NT2/D1 (cell line): ENCODE data around the gene NPDC1.
"Not testable (repeated sequence)": the region's sequence is repeated elsewhere in the genome, so short reads cannot be mapped to it uniquely, and the experiment has no call there.

ENCODE experiments used
- DNase-seq: peaks from one replicate; pipeline ENCODE4 v3.0.0-alpha.2; 2011; ENCODE audit warnings: low read depth, low spot score
- H3K27me3 ChIP-seq: 2 replicates; pipeline ENCODE4 v1.6.0; 2011; ENCODE audit warnings: mild to moderate bottlenecking; ENCODE audit not compliant: insufficient read length, insufficient read depth
- H3K36me3 ChIP-seq: 2 replicates; pipeline ENCODE4 v1.6.1; 2011; ENCODE audit warnings: mild to moderate bottlenecking, low read length, mixed read lengths; ENCODE audit not compliant: insufficient read depth, insufficient read length
- H3K4me1 ChIP-seq: 2 replicates; pipeline ENCODE4 v1.5.1; 2011; ENCODE audit not compliant: insufficient read depth, insufficient read length
- H3K4me3 ChIP-seq: 2 replicates; pipeline ENCODE4 v1.5.1; 2011; ENCODE audit warnings: low read depth; ENCODE audit not compliant: insufficient read length
- H3K9ac ChIP-seq: 2 replicates; pipeline ENCODE4 v1.6.0; 2011; ENCODE audit warnings: low read depth; ENCODE audit not compliant: insufficient read length
- H3K9me3 ChIP-seq: 2 replicates; pipeline ENCODE4 v1.5.1; 2011; ENCODE audit warnings: mild to moderate bottlenecking, low read length; ENCODE audit not compliant: insufficient read depth
- SUZ12 ChIP-seq: IDR thresholded peaks from 2 replicates; pipeline ENCODE4 v1.6.1; 2011; ENCODE audit not compliant: insufficient read length, insufficient read depth; ENCODE audit errors: extremely low read depth
- YY1 ChIP-seq: IDR thresholded peaks from 2 replicates; pipeline ENCODE4 v1.6.1; 2011; ENCODE audit not compliant: insufficient read length, insufficient read depth
- ZNF274 ChIP-seq: IDR thresholded peaks from 2 replicates; pipeline ENCODE4 v1.6.1; 2011; ENCODE audit warnings: mild to moderate bottlenecking, low read depth, low read length

NPDC1 gene

DNA sequence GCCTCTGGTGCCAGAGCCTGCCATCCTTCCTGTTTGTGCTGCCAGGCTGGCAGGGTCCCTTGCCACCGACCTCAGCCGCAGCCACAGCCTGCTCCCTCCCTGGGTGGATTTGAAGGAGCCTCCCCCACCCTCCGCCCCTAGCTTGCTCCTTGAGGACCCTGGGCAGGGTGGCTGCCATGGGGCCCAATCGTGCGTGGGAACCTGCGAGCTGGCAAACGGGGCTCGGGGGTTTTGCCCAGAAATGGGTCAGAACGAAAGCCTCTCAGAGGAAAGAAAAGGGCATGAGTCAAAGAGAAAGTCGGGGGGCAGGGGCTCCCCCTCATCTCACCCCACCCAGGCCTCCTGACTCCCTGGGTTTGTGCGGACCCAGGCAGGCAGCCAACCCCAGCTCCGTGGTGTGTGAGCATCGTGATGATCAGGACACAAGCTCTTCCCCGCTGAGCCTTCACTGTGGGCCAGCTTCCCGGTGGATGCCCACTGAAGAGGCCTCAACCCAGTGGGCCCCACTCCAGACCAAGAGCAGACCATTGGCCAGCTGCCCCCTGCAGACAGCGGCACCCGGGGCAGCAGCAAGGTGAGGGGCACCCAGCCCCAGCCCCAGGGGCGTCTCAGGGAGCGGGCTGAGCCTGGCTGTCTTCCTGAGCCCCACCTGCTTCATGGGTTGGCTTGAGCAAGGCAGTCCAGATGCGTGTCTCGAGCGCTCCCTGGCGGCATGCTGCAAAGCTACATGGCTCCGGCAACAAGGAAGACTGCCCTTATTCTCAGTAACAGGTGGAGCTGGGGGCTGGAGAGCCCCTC, 11.1 kb downstream of the NPDC1 start:
- H3K4me1 ChIP-seq = peaks cover 21% of the 10 kb centered on the region
- TF ChIP-seq YY1 (no peak), ZNF274 (no peak), SUZ12 (no peak)
- peak; percentile 85 for DNase-seq
- no peak overlapping the region for H3K4me3 ChIP-seq
- no peaks in the 10 kb centered on the region for H3K9me3 ChIP-seq
- H3K27me3 ChIP-seq = peaks cover 8% of the 10 kb centered on the region
- peaks cover 17% of the 10 kb centered on the region for H3K36me3 ChIP-seq
- H3K9ac ChIP-seq = peak overlapping the region; percentile 52

DNA sequence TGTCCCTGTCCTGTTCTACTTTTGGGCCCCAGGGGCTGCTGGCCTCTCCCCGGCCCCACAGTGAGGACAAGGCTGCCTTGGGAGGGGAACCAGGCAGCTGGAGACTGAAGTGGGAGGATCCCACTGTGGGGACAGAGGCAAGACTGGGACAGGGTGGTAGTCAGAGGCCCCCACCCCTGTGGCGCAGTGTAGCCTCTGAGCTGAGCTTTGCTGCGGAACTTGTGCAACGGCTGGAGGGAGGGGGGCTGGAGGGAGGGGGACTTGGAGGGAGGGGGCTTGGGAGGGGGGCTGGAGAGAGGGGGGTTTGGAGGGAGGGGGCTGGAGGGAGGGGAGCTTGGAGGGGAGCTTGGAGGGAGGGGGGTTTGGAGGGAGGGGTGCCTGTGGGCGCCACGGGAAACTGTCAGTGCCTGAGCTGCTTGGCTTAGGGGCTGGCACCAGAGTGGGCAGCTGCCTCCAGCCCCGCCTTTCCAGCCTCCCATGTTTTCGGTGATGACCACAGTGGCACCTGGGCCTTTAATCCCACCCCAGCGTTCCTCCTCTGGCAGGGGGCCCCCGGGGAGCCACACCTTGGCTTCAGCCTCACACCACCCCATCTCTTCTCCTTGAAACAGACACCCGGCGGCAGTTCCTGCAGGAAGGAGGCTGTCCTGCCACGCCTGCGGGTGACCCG, 11.8 kb downstream of the NPDC1 start:
- H3K9me3 ChIP-seq = no peaks in the 10 kb centered on the region
- H3K36me3 ChIP-seq = peaks cover 10% of the 10 kb centered on the region
- H3K9ac ChIP-seq = peak overlapping the region; percentile 32
- no peak overlapping the region for H3K4me3 ChIP-seq
- peaks cover 12% of the 10 kb centered on the region for H3K27me3 ChIP-seq
- DNase-seq = no peak
- no peak for TF ChIP-seq SUZ12
- no peak for TF ChIP-seq ZNF274
- no peak for TF ChIP-seq YY1
- H3K4me1 ChIP-seq = peaks cover 21% of the 10 kb centered on the region

DNA sequence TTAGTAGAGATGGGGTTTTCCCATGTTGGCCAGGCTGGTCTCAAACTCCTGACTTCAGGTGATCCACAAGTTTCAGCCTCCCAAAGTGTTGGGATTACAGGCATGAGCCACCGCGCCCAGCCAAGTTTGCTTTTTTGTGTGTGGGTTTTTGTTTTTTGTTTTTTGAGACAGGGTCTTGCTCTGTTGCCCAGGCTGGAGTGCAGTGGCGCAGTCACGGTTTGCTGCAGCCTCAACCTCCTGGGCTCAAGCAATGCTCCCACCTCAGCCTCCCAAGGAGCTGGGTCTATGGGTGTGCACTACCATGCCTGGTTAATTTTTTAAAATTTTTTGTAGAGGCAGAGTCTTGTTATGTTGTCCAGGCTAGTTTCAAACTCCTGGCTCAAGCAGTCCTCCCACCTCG, 12.5 kb downstream of the NPDC1 start:
- peaks cover 28% of the 10 kb centered on the region for H3K4me1 ChIP-seq
- H3K36me3 ChIP-seq, H3K9ac ChIP-seq, DNase-seq, H3K4me3 ChIP-seq, H3K9me3 ChIP-seq: not testable (repeated sequence)
- H3K27me3 ChIP-seq = peaks cover 19% of the 10 kb centered on the region

DNA sequence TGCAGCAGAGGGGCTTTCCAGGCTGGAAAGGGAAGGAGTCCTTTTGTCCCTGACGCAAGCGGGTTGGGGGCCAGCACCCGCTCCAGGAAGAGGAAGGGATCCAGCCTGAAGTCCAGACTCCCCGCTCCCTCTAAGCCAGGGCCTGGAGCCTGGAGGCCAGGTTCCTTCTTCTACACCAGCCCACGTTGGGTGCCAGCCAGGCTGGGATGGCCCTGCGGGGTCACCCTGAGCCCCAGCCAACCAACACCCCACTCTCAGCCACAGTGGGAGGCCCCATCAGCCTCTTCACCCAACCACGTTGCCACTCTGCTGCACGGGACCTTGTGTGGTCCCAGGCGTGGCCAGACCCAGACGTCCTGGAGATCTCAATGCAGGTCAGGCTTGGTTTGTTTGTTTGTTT, 13.1 kb downstream of the NPDC1 start:
- Histone ChIP-seq H3K9me3 (no peaks in the 10 kb centered on the region), H3K27me3 (peaks cover 21% of the 10 kb centered on the region), H3K36me3 (peaks cover 6% of the 10 kb centered on the region), H3K4me3 (no peak overlapping the region), H3K9ac (no peak overlapping the region), H3K4me1 (peaks cover 30% of the 10 kb centered on the region)
- no peak for TF ChIP-seq YY1
- TF ChIP-seq SUZ12 = no peak
- no peak for TF ChIP-seq ZNF274
- no peak for DNase-seq

DNA sequence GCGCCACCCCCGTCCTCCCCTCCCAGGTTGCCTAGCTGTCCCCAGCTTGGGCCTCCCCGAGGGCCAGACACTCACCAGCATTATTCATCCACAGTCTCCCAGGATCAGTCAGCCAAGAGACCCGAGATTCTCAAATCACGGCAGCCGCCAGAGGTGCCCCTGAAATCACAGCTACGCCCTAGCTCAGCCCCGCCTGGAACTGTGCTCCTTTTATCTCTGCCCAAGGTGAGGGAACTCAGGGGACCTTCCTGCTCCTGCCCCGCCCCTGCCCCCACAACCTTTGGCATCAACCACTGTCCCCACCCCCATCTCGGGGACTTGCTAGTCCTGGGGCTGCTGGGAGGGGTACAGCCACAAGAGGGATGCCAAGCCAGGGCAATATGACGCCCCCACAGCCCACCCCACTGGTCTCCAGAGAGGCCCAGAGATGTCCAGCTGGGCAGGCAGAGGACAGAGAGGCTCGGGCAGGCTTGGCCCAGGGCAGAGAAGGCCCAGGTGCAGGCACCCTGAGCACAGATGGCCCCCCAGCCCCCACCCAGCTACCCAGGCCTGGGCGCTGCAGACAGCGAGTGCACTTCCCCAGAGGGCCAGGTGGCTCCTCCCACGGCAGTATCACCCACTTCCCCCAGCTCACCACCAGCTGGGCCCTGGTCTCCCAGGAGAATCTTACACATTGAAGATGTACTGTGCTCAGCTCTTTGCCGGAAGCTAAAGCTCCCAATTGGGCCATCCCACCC, 13.9 kb downstream of the NPDC1 start, which contains the start of gene FUT7:
TSS of gene FUT7 (minus strand) at position 185 of the 737 bp plus-strand sequence. CDS start at position 88, 97 bp downstream.
- DNase-seq = no peak
- peaks cover 28% of the 10 kb centered on the region for H3K27me3 ChIP-seq
- H3K9me3 ChIP-seq = no peaks in the 10 kb centered on the region
- TF ChIP-seq ZNF274 (no peak), SUZ12 (no peak), YY1 (no peak)
- no peak within 1 kb of the TSS for H3K9ac ChIP-seq
- no peak within 1 kb of the TSS for H3K4me3 ChIP-seq
- H3K36me3 ChIP-seq = peaks cover under 1% of the 10 kb centered on the region
- H3K4me1 ChIP-seq = peaks cover 37% of the 10 kb centered on the region

DNA sequence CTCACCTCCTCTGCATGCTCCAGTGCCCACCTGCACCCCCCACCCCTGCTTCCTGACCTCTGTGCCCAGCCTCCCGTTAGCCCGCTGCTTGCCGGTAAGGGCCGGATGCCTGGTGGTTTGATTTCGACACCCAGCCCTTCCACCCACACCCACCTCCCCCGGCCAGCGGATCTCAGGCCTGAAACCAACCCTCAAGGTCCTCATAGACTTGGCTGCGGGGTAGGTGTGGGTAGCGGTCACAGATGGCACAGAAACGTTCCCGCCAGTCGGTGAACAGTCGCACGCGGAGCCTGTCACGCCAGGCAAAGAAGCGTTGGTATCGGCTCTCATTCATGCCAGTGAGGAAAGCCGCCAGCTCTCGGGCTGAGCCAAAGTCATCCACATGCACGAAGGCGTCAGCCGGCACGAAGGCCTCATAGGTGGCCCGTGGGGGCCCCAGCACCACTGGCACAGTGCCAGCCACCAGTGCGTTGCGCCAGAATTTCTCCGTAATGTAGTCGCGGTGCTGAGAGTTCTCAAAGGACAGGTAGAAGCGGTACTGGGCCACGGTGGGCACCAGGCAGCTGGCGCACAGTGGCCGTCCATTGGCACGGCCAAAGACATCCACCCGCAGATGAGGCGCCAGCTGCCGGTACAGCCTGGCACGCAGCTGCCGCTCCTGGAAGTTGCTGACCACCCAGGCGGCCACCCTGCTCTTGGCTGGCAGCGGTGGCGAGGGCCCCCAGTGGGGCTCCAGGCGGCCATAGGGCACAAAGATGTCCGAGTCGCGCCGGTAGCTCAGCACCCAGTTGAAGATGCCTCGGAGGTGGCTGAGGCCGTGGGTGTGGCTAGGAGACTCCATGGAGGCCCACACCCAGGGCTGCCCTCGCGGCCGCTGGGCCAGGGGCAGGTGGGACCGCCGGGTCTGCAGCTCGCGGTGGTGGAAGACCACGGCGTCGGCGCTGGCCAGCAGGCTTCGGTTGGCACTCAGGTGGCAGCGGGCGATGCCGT, 15.1 kb downstream of the NPDC1 start:
- H3K9ac ChIP-seq = no peak overlapping the region
- H3K9me3 ChIP-seq = no peaks in the 10 kb centered on the region
- no peak for DNase-seq
- H3K36me3 ChIP-seq = no peaks in the 10 kb centered on the region
- TF ChIP-seq ZNF274 (no peak), SUZ12 (no peak), YY1 (no peak)
- H3K4me1 ChIP-seq = peaks cover 42% of the 10 kb centered on the region
- no peak overlapping the region for H3K4me3 ChIP-seq
- H3K27me3 ChIP-seq = peaks cover 41% of the 10 kb centered on the region
